Putamen (tissue), 1 donor: Measurements from ENCODE around the gene TFRC.
"Not testable (repeated sequence)": the region's sequence is repeated elsewhere in the genome, so short reads cannot be mapped to it uniquely, and the experiment has no call there.

Experiments
- DNase-seq: peaks from one replicate; pipeline ENCODE4 v3.0.0-alpha.2; 2016; ENCODE audit warnings: low spot score

TFRC gene

GRCh38 chr3:196004359-196005052 lies 77.4 kb downstream of the TFRC start:
- DNase-seq, result not testable (repeated sequence)

GRCh38 chr3:196003611-196004010 lies 78.3 kb downstream of the TFRC start:
- DNase-seq, result no peak

- not testable (repeated sequence) for DNase-seq
These were observed 79.2 kb downstream of the TFRC start for GRCh38 chr3:196002721-196003120.

- not testable (repeated sequence) for DNase-seq
These were observed 80.7 kb downstream of the TFRC start for GRCh38 chr3:196001240-196001639.

- not testable (repeated sequence) for DNase-seq
These were observed 81.4 kb downstream of the TFRC start for GRCh38 chr3:196000360-196000950.

- no peak for DNase-seq
These were observed 82.0 kb downstream of the TFRC start for GRCh38 chr3:195999896-196000295.
